Activated effector memory CD4-positive, alpha-beta T cell treated with Interleukin-2 at 50 U/mL for 16 hours (primary cell): ENCODE measurements around the gene CDPF1.
"Not testable (repeated sequence)": the region's sequence is repeated elsewhere in the genome, so short reads cannot be mapped to it uniquely, and the experiment has no call there.

ENCODE experiments used
- DNase-seq: peaks from one replicate; pipeline ENCODE4 v3.0.0-alpha.2; 2020

Gene CDPF1

GRCh38 chr22:46224044-46224897 lies 25.8 kb downstream of the CDPF1 start:
- DNase-seq = no peak

GRCh38 chr22:46220921-46221320 lies 29.2 kb downstream of the CDPF1 start:
- no peak for DNase-seq

- no peak for DNase-seq
Observed at GRCh38 chr22:46219636-46220035, 30.5 kb downstream of the CDPF1 start.

- no peak for DNase-seq
Observed at GRCh38 chr22:46214616-46215015, 35.5 kb downstream of the CDPF1 start.

GRCh38 chr22:46214149-46214548 lies 35.9 kb downstream of the CDPF1 start:
- DNase-seq = no peak

GRCh38 chr22:46213052-46213451 lies 37.0 kb downstream of the CDPF1 start:
- no peak for DNase-seq

- DNase-seq = no peak
Observed at GRCh38 chr22:46212195-46212594, 37.9 kb downstream of the CDPF1 start.

GRCh38 chr22:46209262-46209661 lies 40.8 kb downstream of the CDPF1 start:
- DNase-seq = no peak

- no peak for DNase-seq
Observed at GRCh38 chr22:46203601-46203980, 46.5 kb downstream of the CDPF1 start.

- DNase-seq = no peak
Observed at GRCh38 chr22:46202897-46203600, 47.0 kb downstream of the CDPF1 start.

- DNase-seq = no peak
Observed at GRCh38 chr22:46201059-46201757, 48.9 kb downstream of the CDPF1 start.

- not testable (repeated sequence) for DNase-seq
Observed at GRCh38 chr22:46198806-46199205, 51.3 kb downstream of the CDPF1 start.

- DNase-seq = no peak
Observed at GRCh38 chr22:46198274-46198673, 51.8 kb downstream of the CDPF1 start.

- DNase-seq = no peak
Observed at GRCh38 chr22:46196278-46196677, 53.8 kb downstream of the CDPF1 start.

GRCh38 chr22:46195487-46196165 lies 54.5 kb downstream of the CDPF1 start:
- DNase-seq = no peak
